Mesodermal cell (in vitro differentiated cells): ENCODE measurements around the gene FAM241B.

Source experiments
- H3K27ac ChIP-seq: 2 replicates; pipeline ENCODE4 v1.7.0; 2013; ENCODE audit warnings: mild to moderate bottlenecking, low read depth, low read length, moderate library complexity; ENCODE audit not compliant: severe bottlenecking
- H3K36me3 ChIP-seq: 2 replicates; pipeline ENCODE4 v1.7.1; 2013; ENCODE audit warnings: mild to moderate bottlenecking, low read length, moderate library complexity; ENCODE audit not compliant: control insufficient read depth, insufficient read depth
- H3K4me1 ChIP-seq: one replicate; pipeline ENCODE4 v1.7.1; 2013; ENCODE audit warnings: mild to moderate bottlenecking, low read length; ENCODE audit not compliant: insufficient read depth, control insufficient read depth, poor library complexity, severe bottlenecking
- H3K4me3 ChIP-seq: 2 replicates; pipeline ENCODE4 v1.7.0; 2013; ENCODE audit warnings: low read length, control low read depth, mild to moderate bottlenecking; ENCODE audit not compliant: insufficient read depth, poor library complexity, severe bottlenecking; ENCODE audit errors: extremely low read depth
- H3K9me3 ChIP-seq: 2 replicates; pipeline ENCODE4 v1.7.1; 2013; ENCODE audit warnings: mild to moderate bottlenecking, low read length, moderate library complexity; ENCODE audit not compliant: control insufficient read depth
- WGBS, 2 experiments: methylation state at CpG; one replicate each; pipeline ENCODE4 v1.1.5; 2013; ENCODE audit warnings: missing lambda C conversion rate in 2 of 2; ENCODE audit not compliant: insufficient coverage in 2 of 2; 5-methylcytosine and 5-hydroxymethylcytosine counted together

The FAM241B gene

DNA sequence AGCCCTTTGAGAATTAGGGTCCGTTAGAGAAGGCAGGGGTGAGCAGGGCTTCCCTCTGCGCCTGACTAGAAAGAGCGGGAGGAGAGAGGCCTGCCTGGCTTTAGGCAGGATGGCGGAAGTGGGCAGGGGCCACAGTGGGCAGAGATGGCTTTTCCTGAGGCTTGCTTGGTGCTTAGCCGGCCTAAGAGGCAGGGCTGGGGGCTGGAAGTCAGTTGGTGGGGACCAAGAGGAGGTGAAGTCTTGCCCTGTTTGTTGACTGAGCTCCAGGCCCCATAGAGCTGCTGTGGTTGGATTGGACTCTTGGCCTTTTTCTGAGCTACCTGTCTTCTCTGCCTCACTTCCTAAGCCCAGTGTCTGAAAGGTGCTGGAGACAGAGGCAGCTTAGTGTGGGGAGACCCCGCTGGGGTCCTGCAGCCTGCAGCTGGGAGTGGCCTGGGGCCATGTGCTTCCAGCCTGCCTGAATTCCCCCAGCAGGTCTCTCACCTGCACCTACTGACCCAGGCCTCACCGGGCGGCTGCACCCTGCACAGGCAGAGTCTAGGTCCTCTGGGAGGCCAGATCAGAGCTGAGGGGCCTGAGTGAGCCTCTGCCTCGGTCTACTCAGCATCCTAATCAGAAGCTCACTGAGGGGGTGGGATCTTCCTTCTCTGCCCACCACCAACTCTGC is 4.8 kb downstream of the FAM241B start:
- H3K9me3 ChIP-seq = no peaks in the 10 kb centered on the region
- no peaks in the 10 kb centered on the region for H3K36me3 ChIP-seq
- no peak overlapping the region for H3K4me3 ChIP-seq
- no peak overlapping the region for H3K27ac ChIP-seq
- H3K4me1 ChIP-seq = no peaks in the 10 kb centered on the region
- whole genome bisulfite sequencing, 2 experiments = 89 to 91% methylated on average over 8 to 9 of the region's 9 CpGs

- Histone ChIP-seq H3K27ac (no peak overlapping the region), H3K4me3 (no peak overlapping the region), H3K9me3 (no peaks in the 10 kb centered on the region), H3K4me1 (no peaks in the 10 kb centered on the region), H3K36me3 (no peaks in the 10 kb centered on the region)
- WGBS, 2 experiments = 79 to 85% methylated on average over 9 to 13 of the region's 13 CpGs
Measured at GRCh38 chr10:69635428-69636272, 5.6 kb downstream of the FAM241B start.

GRCh38 chr10:69636273-69636575 is 6.2 kb downstream of the FAM241B start:
- WGBS, 2 experiments = 80 to 90% methylated on average over 5 of the region's 5 CpGs
- Histone ChIP-seq H3K9me3 (no peaks in the 10 kb centered on the region), H3K4me1 (peaks cover under 1% of the 10 kb centered on the region), H3K36me3 (no peaks in the 10 kb centered on the region), H3K27ac (no peak overlapping the region), H3K4me3 (no peak overlapping the region)

DNA sequence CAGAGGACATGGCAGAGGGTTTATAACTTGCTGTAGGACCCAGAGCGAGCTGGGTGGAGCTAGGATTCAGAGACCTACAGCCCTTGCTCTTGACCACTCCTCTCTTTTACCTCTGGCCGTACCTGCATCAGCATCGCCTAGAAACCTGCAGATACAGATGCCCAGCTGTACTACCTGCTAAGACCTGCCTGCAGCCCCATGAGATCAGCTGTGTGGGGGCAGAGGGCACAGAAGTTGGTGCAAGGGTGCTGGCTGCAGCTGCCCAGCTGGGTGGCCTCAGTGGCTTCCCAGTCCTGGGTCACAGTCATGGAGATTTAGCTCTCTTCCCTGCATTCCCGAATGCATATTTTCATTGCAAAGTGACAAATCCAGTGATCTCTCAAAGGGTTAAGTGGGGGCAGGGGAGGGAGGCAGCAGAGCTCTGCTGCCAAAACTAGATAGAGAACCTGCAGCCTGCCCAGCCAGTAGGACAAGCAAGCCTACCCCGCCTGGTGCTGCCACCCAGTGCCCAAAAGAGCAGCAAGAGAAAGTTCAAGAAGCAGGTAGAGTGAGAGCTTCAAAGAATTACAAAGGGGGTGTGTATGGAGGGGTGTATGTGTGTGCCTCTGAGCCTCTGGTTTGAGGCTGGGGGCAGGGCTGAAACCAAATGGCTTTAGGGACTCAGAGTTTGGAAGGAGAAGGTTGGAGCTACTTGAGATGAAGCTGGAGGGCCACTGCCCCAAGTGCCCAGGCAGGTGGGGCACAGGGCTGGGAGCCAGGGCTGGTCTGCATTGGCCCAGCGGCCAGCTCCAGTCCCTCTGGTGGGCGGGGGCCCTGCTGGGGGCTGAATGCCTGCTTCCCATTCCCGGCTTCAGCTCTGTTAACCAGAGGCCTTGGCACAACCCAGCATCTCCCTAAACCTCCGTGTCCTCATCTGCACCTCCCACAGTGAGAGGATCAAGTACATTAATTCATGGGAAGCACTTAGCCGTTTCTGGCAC is 6.9 kb downstream of the FAM241B start:
- Histone ChIP-seq H3K4me1 (peaks cover 7% of the 10 kb centered on the region), H3K36me3 (no peaks in the 10 kb centered on the region), H3K27ac (no peak overlapping the region), H3K9me3 (no peaks in the 10 kb centered on the region), H3K4me3 (no peak overlapping the region)
- WGBS, 2 experiments = 67 to 68% methylated on average over 7 to 8 of the region's 10 CpGs

- H3K4me3 ChIP-seq = no peak overlapping the region
- H3K9me3 ChIP-seq = no peaks in the 10 kb centered on the region
- no peaks in the 10 kb centered on the region for H3K36me3 ChIP-seq
- H3K27ac ChIP-seq = no peak overlapping the region
- H3K4me1 ChIP-seq = peaks cover 7% of the 10 kb centered on the region
- 87 to 89% methylated on average over 4 to 5 of the region's 8 CpGs for WGBS, 2 experiments
Measured at GRCh38 chr10:69638642-69639041, 8.6 kb downstream of the FAM241B start.

GRCh38 chr10:69639291-69640195 is 9.5 kb downstream of the FAM241B start:
- WGBS, 2 experiments = 61 to 80% methylated on average over 6 to 7 of the region's 11 CpGs
- Histone ChIP-seq H3K36me3 (no peaks in the 10 kb centered on the region), H3K27ac (no peak overlapping the region), H3K4me3 (no peak overlapping the region), H3K9me3 (no peaks in the 10 kb centered on the region), H3K4me1 (peaks cover 7% of the 10 kb centered on the region)

DNA sequence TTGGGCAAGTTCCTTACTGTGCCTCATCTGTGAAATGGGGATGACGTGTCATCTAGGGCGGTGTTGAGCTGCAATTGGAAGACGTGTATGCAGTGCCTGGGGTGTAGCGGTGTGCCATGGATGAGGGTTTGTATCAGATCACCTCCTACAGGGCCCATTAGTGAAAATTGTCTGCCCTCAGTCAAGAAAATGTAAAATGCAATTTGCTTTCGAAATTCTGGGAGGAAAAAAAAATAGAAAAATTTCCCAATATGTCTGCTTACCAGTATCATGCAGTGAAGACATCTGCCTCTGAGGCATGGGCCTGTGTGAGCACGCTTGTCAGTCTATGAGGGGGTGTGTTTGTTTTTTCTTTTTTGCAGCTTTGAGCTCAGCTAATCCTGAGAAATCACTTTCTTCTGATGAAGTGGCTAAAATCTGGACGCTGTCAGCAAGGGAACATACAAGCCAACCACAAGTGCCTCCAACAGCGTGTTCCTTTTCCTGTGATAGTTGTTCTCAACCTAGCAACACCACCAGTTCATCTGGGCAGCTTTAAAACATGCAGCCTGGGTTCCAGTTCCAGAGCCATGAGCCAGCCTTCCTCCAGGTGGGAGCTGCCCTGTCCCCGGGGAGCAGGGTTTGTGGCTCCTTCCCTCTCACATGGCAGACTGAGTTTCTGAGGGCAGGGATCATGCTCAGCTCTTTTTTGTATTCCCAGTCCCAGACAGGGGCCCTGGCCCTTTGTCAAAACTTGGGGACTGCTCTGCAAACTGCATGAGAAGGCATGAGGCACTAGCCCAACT is 10.3 kb downstream of the FAM241B start:
- 81 to 87% methylated on average over 7 to 8 of the region's 9 CpGs for WGBS, 2 experiments
- Histone ChIP-seq H3K27ac (no peak overlapping the region), H3K4me3 (no peak overlapping the region), H3K4me1 (peaks cover 7% of the 10 kb centered on the region), H3K36me3 (no peaks in the 10 kb centered on the region), H3K9me3 (no peaks in the 10 kb centered on the region)

- H3K4me3 ChIP-seq = no peak overlapping the region
- H3K27ac ChIP-seq = no peak overlapping the region
- 55 to 61% methylated on average over 7 to 8 of the region's 12 CpGs for WGBS, 2 experiments
- H3K9me3 ChIP-seq = no peaks in the 10 kb centered on the region
- peaks cover 12% of the 10 kb centered on the region for H3K4me1 ChIP-seq
- H3K36me3 ChIP-seq = no peaks in the 10 kb centered on the region
Measured at GRCh38 chr10:69641261-69641980, 11.4 kb downstream of the FAM241B start.

GRCh38 chr10:69642747-69643146 is 12.7 kb downstream of the FAM241B start:
- Histone ChIP-seq H3K9me3 (no peaks in the 10 kb centered on the region), H3K27ac (no peak overlapping the region), H3K36me3 (no peaks in the 10 kb centered on the region), H3K4me3 (no peak overlapping the region), H3K4me1 (peaks cover 12% of the 10 kb centered on the region)
- WGBS, 2 experiments = 95 to 98% methylated on average over 4 of the region's 5 CpGs
